Activated naive CD4-positive, alpha-beta T cell treated with anti-CD3 and anti-CD28 coated beads, Interleukin-2, amount 50 U/mL, for 72 hours (primary cell): Measurements from ENCODE around the gene GHRHR. TPM values are rescaled to one million over a fixed set of nuclear protein-coding genes. Genes with fewer than 3 reads are reported as not detected.

Experiments used
- ATAC-seq, 2 donors: fragments of 150-1000 bp; cut with Tn5 transposase; 2 replicates each; pipeline ENCODE4 v1.10.0; 2021; ENCODE audit warnings: mild to moderate bottlenecking in 2 of 2, moderate library complexity in 2 of 2
- DNase-seq, 2 donors: peaks; one replicate each; pipeline ENCODE4 v3.0.0; 2021 to 2022; ENCODE audit warnings: low spot score in 2 of 2
- H3K27ac Mint-ChIP-seq, 2 donors: one replicate each; pipeline ENCODE4 v1.8.0; 2022; ENCODE audit warnings: mild to moderate bottlenecking in 2 of 2, mixed read lengths in 2 of 2
- H3K36me3 Mint-ChIP-seq, 2 donors: one replicate each; pipeline ENCODE4 v1.8.0; 2022; ENCODE audit warnings: mixed read lengths in 2 of 2
- H3K9me3 Mint-ChIP-seq, 2 donors: one replicate each; pipeline ENCODE4 v1.8.0; 2022; ENCODE audit warnings: mixed read lengths in 2 of 2
- total RNA-seq, 2 donors: library from RNA; stranded (reverse); gene quantifications; one replicate each; pipeline ENCODE4 v1.2.3, GENCODE V29; 2022

GHRHR gene
- total RNA-seq, 2 donors from 2014 or later, result not detected

DNA sequence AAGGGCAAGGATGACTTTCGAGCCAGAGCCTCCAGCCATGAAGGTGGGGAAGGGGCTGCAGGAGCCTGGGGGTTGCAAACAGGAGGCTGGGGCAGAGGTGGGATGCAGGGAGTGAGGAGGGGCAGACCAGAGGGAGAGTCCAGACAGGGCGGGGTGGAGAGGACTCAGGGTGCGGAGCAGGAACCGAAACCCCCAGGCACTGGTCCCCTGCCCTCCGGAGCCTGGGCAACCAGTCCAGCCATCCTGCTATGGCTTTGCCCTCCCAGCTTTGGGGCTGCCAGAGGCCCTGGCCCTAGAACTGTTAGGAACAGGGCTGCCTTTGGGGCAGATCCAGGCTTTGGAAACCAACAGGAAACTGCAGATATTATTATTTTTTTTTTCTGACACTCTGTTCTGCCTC is 24.2 kb downstream of the GHRHR start:
- no peak for ATAC-seq
- no peak overlapping the region for H3K27ac Mint-ChIP-seq
- H3K9me3 Mint-ChIP-seq, result no peaks in the 10 kb centered on the region
- H3K36me3 Mint-ChIP-seq, result no peaks in the 10 kb centered on the region
- no peak for DNase-seq

DNA sequence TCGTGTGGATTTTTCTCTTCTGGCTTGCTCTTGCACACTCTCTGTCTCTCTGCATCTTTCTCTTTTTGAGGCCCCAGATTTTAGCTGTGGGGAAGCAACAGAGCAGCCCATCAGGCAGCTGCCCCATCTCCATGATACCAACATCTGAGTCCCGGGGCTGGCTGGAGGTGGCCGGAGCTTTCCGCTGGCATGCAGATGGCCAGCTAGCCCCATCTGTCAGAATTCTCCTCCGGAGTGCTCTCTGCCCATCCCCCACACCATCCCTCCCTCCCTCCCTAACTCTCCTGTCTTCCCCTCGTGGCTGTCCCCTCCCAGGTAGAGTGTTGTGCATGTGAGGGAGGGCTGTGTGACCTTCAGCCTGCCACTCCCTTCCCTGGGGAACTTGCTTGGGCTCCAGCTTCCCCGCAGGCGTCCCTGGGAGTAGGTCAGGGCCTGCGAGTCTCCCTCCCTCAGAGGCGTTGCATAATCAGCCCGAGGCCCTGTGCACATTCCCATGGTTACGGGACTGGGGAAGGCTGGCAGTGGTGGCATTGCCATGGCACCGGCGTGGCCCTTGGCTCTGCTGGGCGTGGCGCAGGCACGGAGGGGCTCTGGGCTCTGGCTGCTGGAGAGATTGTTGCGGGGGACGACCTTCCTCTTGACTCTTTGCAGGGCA is 24.7 kb downstream of the GHRHR start:
- Mint-ChIP-seq H3K27ac (no peak overlapping the region), H3K36me3 (no peaks in the 10 kb centered on the region), H3K9me3 (no peaks in the 10 kb centered on the region)
- no peak for DNase-seq
- no peak for ATAC-seq

DNA sequence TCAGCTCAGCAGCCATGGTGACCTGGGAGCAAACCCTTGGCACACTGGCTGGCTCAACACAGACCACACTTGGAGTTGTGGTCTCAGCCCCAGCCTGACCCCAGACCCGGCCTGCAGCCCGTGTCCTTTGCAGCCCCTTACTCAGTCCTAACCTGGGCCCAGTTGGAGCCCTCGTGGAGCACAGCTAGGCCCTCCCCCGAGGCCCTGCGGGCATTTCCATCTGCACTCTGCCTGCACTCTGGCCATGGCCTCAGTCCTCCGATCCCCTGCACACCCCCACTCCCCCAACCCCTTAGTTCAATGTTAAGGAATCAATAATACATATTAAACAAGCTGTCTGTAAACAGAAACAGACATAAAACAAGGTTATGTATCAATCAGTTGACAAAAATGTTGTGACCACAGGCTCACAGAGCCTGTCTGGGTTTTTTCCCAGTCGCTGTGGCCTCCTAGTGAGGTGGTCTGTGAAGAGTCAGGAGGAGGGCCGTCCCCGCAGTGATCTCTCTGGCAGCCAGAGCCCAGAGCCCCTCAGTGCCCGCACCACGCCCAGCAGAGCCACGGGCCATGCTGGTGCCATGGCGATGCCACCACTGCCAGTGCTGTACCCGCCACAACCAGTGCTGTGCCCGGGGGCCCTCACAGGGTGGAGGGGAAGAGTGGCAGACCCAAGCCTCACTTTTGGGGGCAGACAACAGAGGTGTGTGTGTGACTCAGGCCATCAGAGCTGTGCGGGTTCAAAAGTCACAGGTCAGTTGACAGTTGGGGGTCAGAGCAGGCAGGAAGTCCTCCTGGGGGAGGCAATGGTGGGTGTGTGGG is 25.5 kb downstream of the GHRHR start:
- no peaks in the 10 kb centered on the region for H3K36me3 Mint-ChIP-seq
- no peak for DNase-seq
- no peak for ATAC-seq
- no peaks in the 10 kb centered on the region for H3K9me3 Mint-ChIP-seq
- H3K27ac Mint-ChIP-seq, result no peak overlapping the region

DNA sequence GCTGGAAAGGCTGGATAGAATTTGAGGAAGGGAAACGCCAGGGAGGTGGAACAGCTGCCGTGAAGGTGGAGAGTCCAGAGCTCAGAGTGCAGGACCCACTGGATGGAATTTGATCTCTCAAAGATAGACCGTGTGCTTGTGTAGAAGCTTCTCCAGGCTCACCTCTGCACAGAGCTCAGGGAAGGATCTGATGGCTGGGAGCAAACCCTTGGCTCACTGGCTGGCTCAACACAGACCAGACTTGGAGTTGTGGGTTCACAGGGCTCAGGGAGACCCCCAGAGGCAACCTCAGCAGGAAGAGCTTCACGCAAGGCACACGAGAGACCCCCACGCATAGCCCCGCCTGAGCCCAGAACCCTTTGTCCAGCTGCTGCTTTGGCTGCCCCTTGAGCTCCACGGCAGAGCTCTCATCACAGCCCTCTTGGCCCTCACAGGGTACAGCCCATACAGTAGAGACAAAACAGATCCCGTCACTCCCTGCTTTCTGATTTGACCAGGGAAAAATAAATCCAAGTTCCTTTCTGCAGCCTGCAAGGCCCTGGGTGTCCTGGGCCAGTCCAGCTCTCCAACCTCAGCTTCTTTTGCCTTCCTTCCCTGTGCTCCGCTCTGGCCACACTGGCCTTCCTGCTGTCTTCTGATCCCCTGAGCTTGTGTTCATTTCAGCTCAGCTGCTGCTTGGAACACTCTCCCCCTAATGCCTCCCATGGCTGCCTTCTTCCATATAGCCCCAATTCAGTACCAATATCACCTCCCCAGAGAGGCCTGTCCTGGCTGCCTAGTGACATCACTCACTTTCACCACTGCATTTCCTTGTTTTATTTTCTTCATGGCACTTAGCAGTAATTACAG is 26.3 kb downstream of the GHRHR start:
- no peaks in the 10 kb centered on the region for H3K9me3 Mint-ChIP-seq
- no peak for ATAC-seq
- no peak overlapping the region for H3K27ac Mint-ChIP-seq
- no peaks in the 10 kb centered on the region for H3K36me3 Mint-ChIP-seq
- no peak for DNase-seq

DNA sequence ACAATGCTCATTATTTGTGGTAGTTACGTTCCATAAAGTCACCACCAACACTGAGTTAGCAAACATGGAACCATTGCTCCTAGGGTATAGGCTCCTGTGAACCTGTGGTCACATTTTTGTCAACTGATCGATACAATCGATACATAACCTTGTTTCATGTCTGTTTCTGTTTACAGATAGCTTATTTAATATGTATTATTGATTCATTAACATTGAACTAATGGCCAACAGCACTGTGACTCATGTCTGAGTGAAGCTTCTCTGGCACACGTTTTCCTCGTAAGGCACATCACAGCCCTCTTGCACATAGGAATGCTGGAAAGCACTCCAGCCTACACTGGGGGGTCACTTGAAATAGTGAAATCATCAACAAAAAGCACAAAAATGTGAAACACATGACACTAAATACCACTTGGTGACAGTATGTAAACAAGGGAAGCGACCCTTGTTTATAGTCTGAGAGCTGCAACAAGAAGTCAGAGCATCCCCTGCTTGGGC is 27.0 kb downstream of the GHRHR start:
- DNase-seq, result no peak
- Mint-ChIP-seq H3K9me3 (no peaks in the 10 kb centered on the region), H3K36me3 (no peaks in the 10 kb centered on the region), H3K27ac (no peak overlapping the region)
- no peak for ATAC-seq

DNA sequence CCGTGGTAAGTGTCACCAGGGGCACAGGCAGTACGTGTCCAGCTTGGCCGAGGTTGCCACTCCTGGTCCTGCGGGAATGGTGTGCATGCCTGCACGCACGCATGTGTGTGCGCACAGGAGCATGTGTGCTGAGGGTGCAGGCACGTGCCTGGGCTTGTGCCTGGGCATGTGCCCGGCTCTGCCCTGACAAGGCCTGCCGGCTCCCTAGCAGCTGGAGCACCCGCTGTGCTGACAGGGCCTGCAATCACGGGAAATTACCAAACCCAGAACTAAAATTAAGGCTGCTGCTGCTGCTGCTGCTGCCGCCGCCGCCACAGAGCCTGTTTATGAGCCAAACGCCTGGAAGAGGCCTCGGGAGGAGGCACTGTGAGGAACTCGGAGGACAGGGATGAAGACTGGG is 28.7 kb downstream of the GHRHR start:
- ATAC-seq, result no peak

DNA sequence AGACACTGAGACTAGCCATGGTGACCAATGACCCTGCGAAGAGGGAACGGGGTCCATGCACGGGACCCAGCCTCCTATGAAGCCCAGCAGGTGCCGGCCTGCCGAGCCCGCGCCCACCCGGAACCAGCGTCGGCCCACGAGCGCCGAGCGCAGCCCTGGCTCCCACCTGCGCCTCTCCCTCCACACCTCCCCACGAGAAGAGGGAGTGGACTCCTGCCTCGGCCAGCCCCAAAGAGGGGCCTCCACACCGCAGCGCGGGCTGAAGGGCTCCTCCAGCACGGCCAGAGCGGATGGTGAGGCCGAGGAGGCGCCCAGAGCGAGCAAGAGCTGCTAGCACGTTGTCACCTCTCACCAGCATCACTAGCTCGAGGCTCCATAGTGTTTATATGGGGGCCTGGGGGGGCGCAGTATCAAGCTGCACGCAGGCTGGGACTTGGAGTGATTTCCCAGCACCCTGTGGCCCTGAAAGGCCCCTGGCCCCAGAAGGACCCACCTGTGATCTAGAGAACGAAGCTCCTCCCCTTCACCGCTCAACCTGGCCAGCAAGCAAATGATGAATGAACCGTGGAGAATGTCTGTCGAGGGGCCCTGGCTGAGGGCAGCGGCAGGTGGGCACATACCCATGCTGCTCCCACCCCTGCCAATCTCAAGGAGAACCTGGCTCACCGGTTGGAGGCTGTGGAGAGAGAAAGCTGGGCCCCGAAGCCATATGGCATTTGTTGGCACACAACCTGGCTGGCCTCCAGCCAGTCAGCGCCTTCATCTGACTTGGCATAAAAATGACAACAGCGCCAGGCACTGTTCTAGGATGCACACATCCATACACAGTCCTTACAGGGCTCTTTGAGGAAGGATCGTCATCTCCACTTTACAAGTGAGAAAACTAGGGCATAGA is 30.7 kb downstream of the GHRHR start:
- no peak overlapping the region for H3K27ac Mint-ChIP-seq
- ATAC-seq (no peak), DNase-seq (no peak)
- H3K36me3 Mint-ChIP-seq, result no peaks in the 10 kb centered on the region
- H3K9me3 Mint-ChIP-seq, result no peaks in the 10 kb centered on the region

More for the DNA sequence above, 28.7 kb downstream of the GHRHR start:
- no peak for DNase-seq
- H3K36me3 Mint-ChIP-seq, result no peaks in the 10 kb centered on the region
- H3K9me3 Mint-ChIP-seq, result no peaks in the 10 kb centered on the region
- peak overlapping the region in 1 of 2 donors; percentile 35 for H3K27ac Mint-ChIP-seq

DNA sequence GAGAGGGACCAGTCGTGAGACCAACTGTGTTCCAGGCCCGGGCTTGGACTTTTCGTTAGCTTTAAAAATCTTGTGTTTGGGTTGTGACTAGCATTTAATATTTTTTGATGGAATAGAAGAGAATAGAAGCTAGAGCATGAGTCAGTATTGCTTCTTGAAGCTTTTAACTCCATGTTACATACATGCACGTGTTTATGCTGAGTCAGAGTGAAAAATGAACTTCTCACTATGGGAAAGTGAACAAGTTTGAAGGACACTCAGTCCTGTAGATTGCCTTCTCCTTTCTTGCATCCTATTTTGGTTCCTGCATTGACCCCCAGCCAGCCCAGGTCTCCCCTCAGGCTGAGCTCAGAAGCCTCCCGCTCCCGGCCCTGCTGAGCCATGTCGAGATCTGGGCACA is 31.8 kb downstream of the GHRHR start:
- no peak for ATAC-seq

DNA sequence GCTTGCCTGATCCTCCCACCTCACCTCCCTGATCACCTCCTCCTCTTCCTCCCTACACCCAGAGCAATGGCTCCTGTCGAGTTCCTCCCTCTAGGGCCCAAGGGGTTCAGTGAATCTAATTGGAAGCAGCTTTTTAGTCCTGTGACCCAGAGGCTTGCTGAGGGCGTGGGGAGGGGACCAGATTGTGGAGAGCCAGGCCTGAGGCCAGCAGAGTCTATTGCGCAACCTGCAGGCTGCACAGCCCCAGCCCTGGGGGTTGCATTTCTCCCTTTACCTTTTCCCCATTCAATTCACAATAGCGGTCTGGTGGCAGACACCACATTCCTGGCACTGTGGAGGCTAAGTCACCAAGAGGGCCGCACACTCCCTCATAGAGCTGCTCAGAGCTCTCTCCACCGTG is 32.5 kb downstream of the GHRHR start:
- Mint-ChIP-seq H3K36me3 (no peaks in the 10 kb centered on the region), H3K9me3 (no peaks in the 10 kb centered on the region), H3K27ac (peak overlapping the region in 1 of 2 donors; percentile 13)
- DNase-seq (no peak), ATAC-seq (no peak)

More for the DNA sequence above, 31.8 kb downstream of the GHRHR start:
- Mint-ChIP-seq H3K36me3 (no peaks in the 10 kb centered on the region), H3K27ac (no peak overlapping the region), H3K9me3 (no peaks in the 10 kb centered on the region)
- no peak for DNase-seq

DNA sequence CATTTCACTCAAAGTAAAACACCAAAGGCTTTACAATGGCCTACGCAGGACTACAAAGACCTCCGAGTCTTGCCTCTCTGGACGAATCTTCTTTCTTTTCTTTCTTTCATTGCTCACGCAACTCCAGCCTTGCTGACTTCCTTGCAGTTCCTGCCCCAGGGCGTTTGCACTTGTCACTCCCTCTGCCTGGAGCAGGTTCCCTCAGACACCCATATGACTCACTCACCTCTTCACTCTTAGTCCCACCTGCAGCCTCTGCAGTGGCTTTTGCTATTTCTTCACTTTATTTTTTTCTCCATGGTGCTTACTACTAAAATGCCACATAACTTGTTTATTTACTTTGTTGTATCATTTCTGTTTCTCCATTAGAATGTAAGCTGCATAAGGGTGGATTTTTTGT is 33.1 kb downstream of the GHRHR start:
- DNase-seq, result no peak
- no peaks in the 10 kb centered on the region for H3K36me3 Mint-ChIP-seq
- no peak overlapping the region for H3K27ac Mint-ChIP-seq
- H3K9me3 Mint-ChIP-seq, result no peaks in the 10 kb centered on the region
- no peak for ATAC-seq

DNA sequence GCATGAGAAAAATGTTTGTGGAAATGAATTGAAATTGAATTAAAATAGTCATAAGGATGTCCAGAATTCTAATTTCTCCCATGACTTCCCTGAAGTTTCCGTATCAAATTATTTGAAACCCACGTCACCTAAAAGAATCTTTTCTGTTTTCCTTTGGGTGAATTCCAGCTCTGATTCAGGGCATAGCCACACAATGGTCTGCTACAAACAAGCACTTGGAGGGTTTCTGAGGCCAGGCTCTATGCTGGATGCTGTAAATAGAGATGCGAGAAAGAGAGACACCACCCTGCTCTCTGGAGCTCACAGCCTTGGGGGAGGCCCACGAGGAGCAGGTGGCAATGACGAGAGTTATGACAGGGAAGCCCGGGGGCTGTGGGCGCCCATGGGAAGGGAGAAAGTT is 33.6 kb downstream of the GHRHR start:
- Mint-ChIP-seq H3K9me3 (no peaks in the 10 kb centered on the region), H3K27ac (no peak overlapping the region), H3K36me3 (no peaks in the 10 kb centered on the region)
- ATAC-seq (no peak), DNase-seq (no peak)

DNA sequence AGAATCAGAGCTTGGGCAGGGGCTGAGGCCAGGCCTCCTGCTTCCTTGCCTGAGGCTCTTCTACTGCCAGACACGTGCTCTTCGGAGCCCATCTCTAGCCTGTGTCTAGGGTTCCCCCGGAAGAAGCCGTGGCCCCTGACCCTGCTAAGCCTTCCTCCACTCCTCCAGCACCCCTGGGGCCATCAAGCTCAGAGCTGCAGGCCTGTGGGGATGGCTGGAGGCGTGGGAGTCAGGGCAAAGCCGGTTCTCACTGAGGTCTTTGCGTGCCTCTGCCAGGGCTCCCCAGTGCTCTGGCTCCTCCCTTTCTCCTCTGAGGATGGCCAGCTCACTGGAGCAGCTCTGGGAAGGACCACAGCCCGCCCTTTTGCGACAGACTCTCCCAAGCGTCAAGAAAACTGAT is 34.4 kb downstream of the GHRHR start:
- H3K27ac Mint-ChIP-seq, result no peak overlapping the region
- H3K36me3 Mint-ChIP-seq, result no peaks in the 10 kb centered on the region
- DNase-seq, result no peak
- ATAC-seq, result no peak
- no peaks in the 10 kb centered on the region for H3K9me3 Mint-ChIP-seq

DNA sequence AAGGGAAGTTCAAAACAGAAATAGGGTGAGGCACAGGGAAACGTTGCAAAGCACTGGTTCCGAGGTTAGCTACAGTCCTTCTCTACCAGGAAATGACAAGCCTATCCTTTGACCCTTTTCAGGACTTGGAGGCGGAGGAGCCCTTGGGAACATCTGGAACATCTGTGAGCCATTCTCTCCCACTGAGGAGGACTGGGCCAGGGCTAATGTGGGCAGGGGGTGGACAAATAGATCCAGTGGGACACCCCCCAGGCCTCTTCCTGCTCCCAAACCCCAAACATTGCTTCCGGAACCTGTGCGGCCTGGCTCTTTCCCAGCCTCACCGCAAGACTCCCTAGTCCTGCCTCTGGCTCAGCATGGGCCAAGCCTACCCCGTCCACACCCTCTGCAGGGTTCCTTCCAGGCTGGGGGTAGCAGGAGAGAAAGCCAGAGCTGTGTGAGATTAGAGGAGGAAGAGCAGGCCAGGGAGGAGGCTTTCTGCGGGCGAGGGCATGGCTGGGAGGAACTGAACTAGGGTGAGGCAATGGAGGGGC is 36.5 kb downstream of the GHRHR start:
- Mint-ChIP-seq H3K27ac (peak overlapping the region in 1 of 2 donors; percentile 17), H3K36me3 (no peaks in the 10 kb centered on the region), H3K9me3 (no peaks in the 10 kb centered on the region)
- ATAC-seq (no peak), DNase-seq (no peak)

DNA sequence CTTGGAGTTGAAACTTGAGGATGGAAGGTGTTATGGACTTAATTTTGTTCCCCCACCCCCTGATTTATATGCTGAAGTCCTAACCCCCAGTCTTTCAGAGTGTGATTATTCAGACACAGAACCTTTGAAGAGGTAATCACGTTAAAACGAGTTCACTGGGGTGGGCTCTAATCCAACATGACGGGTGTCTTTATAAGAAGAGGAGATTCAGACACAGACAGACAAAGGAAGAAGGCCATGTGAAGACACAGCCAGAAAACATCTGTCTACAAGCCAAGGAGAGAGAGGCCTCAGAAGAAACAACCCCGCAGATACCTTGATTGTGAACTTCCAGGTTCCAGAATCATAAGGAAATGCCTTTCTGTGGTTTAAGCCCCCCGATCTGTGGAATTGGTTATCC is 37.0 kb downstream of the GHRHR start:
- DNase-seq (no peak), ATAC-seq (no peak)
- Mint-ChIP-seq H3K36me3 (no peaks in the 10 kb centered on the region), H3K27ac (no peak overlapping the region), H3K9me3 (no peaks in the 10 kb centered on the region)

DNA sequence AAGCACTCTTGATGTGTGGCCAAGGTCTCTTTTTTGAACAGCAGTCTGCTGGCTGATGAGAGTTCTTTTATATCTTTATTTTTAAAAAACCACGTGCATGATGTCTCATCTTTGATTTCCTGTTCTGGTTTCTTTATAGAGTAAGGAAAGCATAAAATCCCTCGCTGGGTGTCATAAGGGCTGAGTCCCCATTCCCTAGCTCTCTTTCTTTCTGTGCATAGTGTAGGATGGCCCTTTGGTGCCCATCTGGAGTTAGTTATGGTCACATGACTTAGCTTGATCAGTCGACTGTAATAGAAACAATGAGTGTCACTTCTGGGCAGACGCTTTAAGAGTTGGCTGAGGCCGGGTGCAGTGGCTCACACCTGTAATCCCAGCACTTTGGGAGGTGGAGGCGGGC is 38.5 kb downstream of the GHRHR start:
- DNase-seq, result no peak
- no peak overlapping the region for H3K27ac Mint-ChIP-seq
- no peaks in the 10 kb centered on the region for H3K36me3 Mint-ChIP-seq
- peak in 1 of 2 donors; percentile 57 for ATAC-seq
- no peaks in the 10 kb centered on the region for H3K9me3 Mint-ChIP-seq

DNA sequence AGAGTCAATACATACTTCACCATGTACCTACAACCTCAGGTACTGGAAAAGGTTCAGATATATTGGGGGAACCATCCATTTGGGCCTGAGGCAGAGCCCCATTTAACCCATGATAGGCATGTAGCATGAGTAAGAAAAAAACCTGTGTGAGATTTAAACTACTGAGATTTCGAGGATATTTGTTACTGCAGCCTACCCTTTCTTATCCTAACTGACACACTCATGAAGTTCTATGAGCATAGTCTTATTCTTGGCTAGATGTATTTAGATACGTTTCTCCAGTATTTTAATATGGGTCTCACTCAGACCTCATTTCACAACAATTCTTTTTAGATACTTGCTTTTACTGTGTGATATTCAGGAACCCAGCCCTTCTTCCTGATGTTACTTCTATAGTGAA is 39.3 kb downstream of the GHRHR start:
- Mint-ChIP-seq H3K9me3 (no peaks in the 10 kb centered on the region), H3K27ac (no peak overlapping the region), H3K36me3 (no peaks in the 10 kb centered on the region)
- DNase-seq (no peak), ATAC-seq (no peak)
